ENCODE results near the gene WRAP73.

The WRAP73 gene

GRCh38 chr1:3690282-3691065 lies 40.6 kb upstream of the WRAP73 start:
- H3K4me1 ChIP-seq (ENCODE audit: insufficient read depth, low read length) = peaks cover 11% of the 10 kb centered on the region; the same call in 1 of the 2 replicates

GRCh38 chr1:3689138-3689750 lies 39.3 kb upstream of the WRAP73 start:
- Histone ChIP-seq H3K9me3 (ENCODE audit: insufficient read depth, low read depth, low read length) (no peaks in the 10 kb centered on the region), H3K4me3 (ENCODE audit: low read length) (no peak overlapping the region), H3K27ac (ENCODE audit: low read length) (no peak overlapping the region), H3K27me3 (ENCODE audit: insufficient read depth, low read length) (peaks cover 13% of the 10 kb centered on the region), H3K36me3 (ENCODE audit: insufficient read depth, low read depth, low read length) (no peaks in the 10 kb centered on the region), H3K9ac (ENCODE audit: low read depth, low read length) (no peak overlapping the region), H3K4me1 (ENCODE audit: insufficient read depth, low read length) (peaks cover 11% of the 10 kb centered on the region; the same call in 1 of the 2 replicates)

More at GRCh38 chr1:3690282-3691065, 40.6 kb upstream of the WRAP73 start:
- H3K36me3 ChIP-seq (ENCODE audit: insufficient read depth, low read depth, low read length) = no peaks in the 10 kb centered on the region
- H3K9ac ChIP-seq (ENCODE audit: low read depth, low read length) = no peak overlapping the region
- no peak overlapping the region for H3K4me3 ChIP-seq (ENCODE audit: low read length)
- H3K9me3 ChIP-seq (ENCODE audit: insufficient read depth, low read depth, low read length) = no peaks in the 10 kb centered on the region
- H3K27ac ChIP-seq (ENCODE audit: low read length) = no peak overlapping the region
- peaks cover 7% of the 10 kb centered on the region for H3K27me3 ChIP-seq (ENCODE audit: insufficient read depth, low read length)

GRCh38 chr1:3688356-3689137 lies 38.6 kb upstream of the WRAP73 start:
- Histone ChIP-seq H3K36me3 (ENCODE audit: insufficient read depth, low read depth, low read length) (no peaks in the 10 kb centered on the region), H3K27ac (ENCODE audit: low read length) (no peak overlapping the region), H3K27me3 (ENCODE audit: insufficient read depth, low read length) (peaks cover 18% of the 10 kb centered on the region), H3K9me3 (ENCODE audit: insufficient read depth, low read depth, low read length) (no peaks in the 10 kb centered on the region), H3K4me1 (ENCODE audit: insufficient read depth, low read length) (peaks cover 11% of the 10 kb centered on the region; the same call in 1 of the 2 replicates), H3K4me3 (ENCODE audit: low read length) (no peak overlapping the region), H3K9ac (ENCODE audit: low read depth, low read length) (no peak overlapping the region)

GRCh38 chr1:3687504-3687903 lies 37.6 kb upstream of the WRAP73 start:
- Histone ChIP-seq H3K4me1 (ENCODE audit: insufficient read depth, low read length) (peaks cover 11% of the 10 kb centered on the region; the same call in 1 of the 2 replicates), H3K9me3 (ENCODE audit: insufficient read depth, low read depth, low read length) (no peaks in the 10 kb centered on the region), H3K27ac (ENCODE audit: low read length) (no peak overlapping the region), H3K4me3 (ENCODE audit: low read length) (no peak overlapping the region), H3K27me3 (ENCODE audit: insufficient read depth, low read length) (peaks cover 26% of the 10 kb centered on the region), H3K36me3 (ENCODE audit: insufficient read depth, low read depth, low read length) (no peaks in the 10 kb centered on the region), H3K9ac (ENCODE audit: low read depth, low read length) (no peak overlapping the region)

- Histone ChIP-seq H3K27ac (ENCODE audit: low read length) (no peak overlapping the region), H3K27me3 (ENCODE audit: insufficient read depth, low read length) (peaks cover 26% of the 10 kb centered on the region), H3K4me1 (ENCODE audit: insufficient read depth, low read length) (peaks cover 11% of the 10 kb centered on the region; the same call in 1 of the 2 replicates), H3K4me3 (ENCODE audit: low read length) (no peak overlapping the region), H3K36me3 (ENCODE audit: insufficient read depth, low read depth, low read length) (no peaks in the 10 kb centered on the region), H3K9ac (ENCODE audit: low read depth, low read length) (no peak overlapping the region), H3K9me3 (ENCODE audit: insufficient read depth, low read depth, low read length) (no peaks in the 10 kb centered on the region)
These were observed 36.0 kb upstream of the WRAP73 start for GRCh38 chr1:3685906-3686305.

GRCh38 chr1:3685222-3685621 lies 35.3 kb upstream of the WRAP73 start:
- Histone ChIP-seq H3K4me3 (ENCODE audit: low read length) (no peak overlapping the region), H3K27ac (ENCODE audit: low read length) (no peak overlapping the region), H3K9ac (ENCODE audit: low read depth, low read length) (no peak overlapping the region), H3K36me3 (ENCODE audit: insufficient read depth, low read depth, low read length) (no peaks in the 10 kb centered on the region), H3K27me3 (ENCODE audit: insufficient read depth, low read length) (peaks cover 26% of the 10 kb centered on the region), H3K4me1 (ENCODE audit: insufficient read depth, low read length) (peaks cover 11% of the 10 kb centered on the region; the same call in 1 of the 2 replicates), H3K9me3 (ENCODE audit: insufficient read depth, low read depth, low read length) (no peaks in the 10 kb centered on the region)

- Histone ChIP-seq H3K36me3 (ENCODE audit: insufficient read depth, low read depth, low read length) (no peaks in the 10 kb centered on the region), H3K4me3 (ENCODE audit: low read length) (peak overlapping the region; percentile 49; the same call in 1 of the 2 replicates), H3K27ac (ENCODE audit: low read length) (no peak overlapping the region), H3K4me1 (ENCODE audit: insufficient read depth, low read length) (peaks cover 8% of the 10 kb centered on the region; the same call in 1 of the 2 replicates), H3K9ac (ENCODE audit: low read depth, low read length) (no peak overlapping the region), H3K9me3 (ENCODE audit: insufficient read depth, low read depth, low read length) (no peaks in the 10 kb centered on the region), H3K27me3 (ENCODE audit: insufficient read depth, low read length) (peaks cover 26% of the 10 kb centered on the region)
These were observed 34.1 kb upstream of the WRAP73 start for GRCh38 chr1:3683992-3684391.

GRCh38 chr1:3683197-3683596 lies 33.3 kb upstream of the WRAP73 start:
- Histone ChIP-seq H3K9me3 (ENCODE audit: insufficient read depth, low read depth, low read length) (no peaks in the 10 kb centered on the region), H3K27me3 (ENCODE audit: insufficient read depth, low read length) (peaks cover 26% of the 10 kb centered on the region)

GRCh38 chr1:3681898-3682806 lies 32.2 kb upstream of the WRAP73 start:
- no peak overlapping the region for H3K27ac ChIP-seq (ENCODE audit: low read length)

More at GRCh38 chr1:3683197-3683596, 33.3 kb upstream of the WRAP73 start:
- Histone ChIP-seq H3K4me3 (ENCODE audit: low read length) (no peak overlapping the region), H3K4me1 (ENCODE audit: insufficient read depth, low read length) (peaks cover 1% of the 10 kb centered on the region; the same call in 1 of the 2 replicates), H3K36me3 (ENCODE audit: insufficient read depth, low read depth, low read length) (no peaks in the 10 kb centered on the region), H3K9ac (ENCODE audit: low read depth, low read length) (no peak overlapping the region), H3K27ac (ENCODE audit: low read length) (no peak overlapping the region)

GRCh38 chr1:3681231-3681897 lies 31.5 kb upstream of the WRAP73 start:
- Histone ChIP-seq H3K27ac (ENCODE audit: low read length) (no peak overlapping the region), H3K9ac (ENCODE audit: low read depth, low read length) (no peak overlapping the region), H3K4me1 (ENCODE audit: insufficient read depth, low read length) (no peaks in the 10 kb centered on the region; the same call in 1 of the 2 replicates)

More at GRCh38 chr1:3681898-3682806, 32.2 kb upstream of the WRAP73 start:
- H3K4me1 ChIP-seq (ENCODE audit: insufficient read depth, low read length) = no peaks in the 10 kb centered on the region; the same call in 1 of the 2 replicates
- H3K9ac ChIP-seq (ENCODE audit: low read depth, low read length) = no peak overlapping the region
- H3K36me3 ChIP-seq (ENCODE audit: insufficient read depth, low read depth, low read length) = no peaks in the 10 kb centered on the region
- peaks cover 26% of the 10 kb centered on the region for H3K27me3 ChIP-seq (ENCODE audit: insufficient read depth, low read length)
- H3K4me3 ChIP-seq (ENCODE audit: low read length) = no peak overlapping the region
- H3K9me3 ChIP-seq (ENCODE audit: insufficient read depth, low read depth, low read length) = no peaks in the 10 kb centered on the region

More at GRCh38 chr1:3681231-3681897, 31.5 kb upstream of the WRAP73 start:
- H3K4me3 ChIP-seq (ENCODE audit: low read length) = no peak overlapping the region
- no peaks in the 10 kb centered on the region for H3K36me3 ChIP-seq (ENCODE audit: insufficient read depth, low read depth, low read length)
- H3K9me3 ChIP-seq (ENCODE audit: insufficient read depth, low read depth, low read length) = no peaks in the 10 kb centered on the region
- H3K27me3 ChIP-seq (ENCODE audit: insufficient read depth, low read length) = peaks cover 26% of the 10 kb centered on the region
